GM12873 (cell line): ENCODE results near the gene ZBTB18.

Experiments used
- TF ChIP-seq, protein P1 (sequence below): IDR thresholded peaks from 2 replicates; pipeline ENCODE4 v1.5.1; 2012; ENCODE audit warnings: low read depth, mild to moderate bottlenecking, moderate library complexity, low read length, control low read depth; ENCODE audit not compliant: insufficient read depth; ENCODE audit errors: missing control alignments

Gene ZBTB18

DNA sequence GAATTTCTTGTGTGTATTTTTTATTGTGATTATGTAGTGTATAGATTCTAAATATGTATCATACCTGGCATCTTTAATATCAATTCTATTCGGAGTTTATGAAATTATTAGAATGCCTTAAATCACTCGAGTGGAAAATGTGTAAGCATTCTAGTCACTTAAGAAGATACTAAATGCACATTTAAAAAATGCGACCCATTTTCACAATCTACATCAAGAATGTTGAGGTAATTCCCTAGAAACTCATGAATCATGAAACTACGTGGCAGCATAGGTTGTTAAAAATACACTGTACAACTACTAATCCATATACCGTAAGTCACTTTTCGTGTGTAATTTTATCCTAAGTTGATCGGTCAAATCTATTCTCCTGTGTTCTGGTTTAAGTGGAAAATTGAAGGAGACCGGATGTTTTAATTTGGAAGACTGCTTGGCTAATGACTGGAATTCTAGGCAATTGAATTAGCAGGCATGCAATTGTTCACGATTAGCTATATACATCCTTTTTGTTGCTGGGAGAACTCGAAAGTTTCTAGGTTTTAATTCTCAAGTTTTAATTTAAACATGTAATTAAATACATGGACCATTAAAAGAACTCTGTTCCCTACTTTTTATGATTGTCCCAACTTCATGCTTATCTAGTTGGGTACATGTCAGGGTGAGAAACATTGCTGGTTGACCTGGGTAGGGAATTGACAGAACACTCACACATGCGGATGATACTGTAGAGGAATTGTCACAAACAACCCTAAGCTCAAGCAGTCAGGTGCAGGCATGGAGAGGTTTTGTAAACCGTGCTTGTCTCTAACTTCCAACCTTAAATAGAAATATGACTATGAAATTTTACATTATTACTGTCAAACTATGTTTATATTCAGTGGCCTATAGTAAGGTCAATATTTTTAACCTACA is 6.6 kb downstream of the ZBTB18 start:
- TF ChIP-seq, protein P1, sequence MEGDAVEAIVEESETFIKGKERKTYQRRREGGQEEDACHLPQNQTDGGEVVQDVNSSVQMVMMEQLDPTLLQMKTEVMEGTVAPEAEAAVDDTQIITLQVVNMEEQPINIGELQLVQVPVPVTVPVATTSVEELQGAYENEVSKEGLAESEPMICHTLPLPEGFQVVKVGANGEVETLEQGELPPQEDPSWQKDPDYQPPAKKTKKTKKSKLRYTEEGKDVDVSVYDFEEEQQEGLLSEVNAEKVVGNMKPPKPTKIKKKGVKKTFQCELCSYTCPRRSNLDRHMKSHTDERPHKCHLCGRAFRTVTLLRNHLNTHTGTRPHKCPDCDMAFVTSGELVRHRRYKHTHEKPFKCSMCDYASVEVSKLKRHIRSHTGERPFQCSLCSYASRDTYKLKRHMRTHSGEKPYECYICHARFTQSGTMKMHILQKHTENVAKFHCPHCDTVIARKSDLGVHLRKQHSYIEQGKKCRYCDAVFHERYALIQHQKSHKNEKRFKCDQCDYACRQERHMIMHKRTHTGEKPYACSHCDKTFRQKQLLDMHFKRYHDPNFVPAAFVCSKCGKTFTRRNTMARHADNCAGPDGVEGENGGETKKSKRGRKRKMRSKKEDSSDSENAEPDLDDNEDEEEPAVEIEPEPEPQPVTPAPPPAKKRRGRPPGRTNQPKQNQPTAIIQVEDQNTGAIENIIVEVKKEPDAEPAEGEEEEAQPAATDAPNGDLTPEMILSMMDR = no peak

DNA sequence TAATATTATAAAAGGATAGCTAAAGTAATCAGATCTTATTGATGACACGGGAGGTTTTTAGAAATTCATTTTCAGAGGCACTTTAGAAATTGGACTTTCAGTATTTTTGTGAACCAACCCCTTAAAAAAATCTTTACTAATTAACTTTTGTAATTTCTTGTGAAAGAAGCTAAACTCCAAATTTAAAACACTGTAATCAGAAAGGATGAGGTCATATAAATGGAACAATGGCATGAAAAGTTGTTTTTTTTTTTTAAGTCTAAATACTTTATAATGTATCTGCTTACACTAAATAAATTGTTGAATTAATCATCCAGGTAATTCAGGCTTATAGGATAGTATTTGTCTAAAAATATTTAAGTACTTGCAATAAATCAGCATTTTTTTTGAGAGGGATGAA is 9.0 kb downstream of the ZBTB18 start:
- TF ChIP-seq, protein P1 = no peak

DNA sequence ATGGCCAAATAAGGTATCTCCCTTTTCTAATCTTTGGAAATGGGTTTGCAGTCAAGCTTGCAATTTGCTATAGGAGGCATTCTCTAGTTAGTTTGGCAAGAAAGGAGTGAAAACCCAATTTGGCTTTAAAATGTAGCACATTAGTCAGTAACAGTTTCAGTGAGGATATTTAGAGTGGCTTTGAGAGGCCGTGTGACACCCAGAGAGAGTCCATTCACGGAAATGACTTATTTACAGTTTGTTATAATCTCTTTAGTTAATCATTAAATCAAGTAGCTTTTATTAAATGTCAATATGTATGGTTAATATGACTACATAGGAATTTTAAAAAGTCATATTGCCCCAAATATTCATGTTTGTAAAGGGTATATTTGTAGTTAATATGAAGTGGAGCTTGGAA is 9.6 kb downstream of the ZBTB18 start:
- TF ChIP-seq, protein P1 = no peak

DNA sequence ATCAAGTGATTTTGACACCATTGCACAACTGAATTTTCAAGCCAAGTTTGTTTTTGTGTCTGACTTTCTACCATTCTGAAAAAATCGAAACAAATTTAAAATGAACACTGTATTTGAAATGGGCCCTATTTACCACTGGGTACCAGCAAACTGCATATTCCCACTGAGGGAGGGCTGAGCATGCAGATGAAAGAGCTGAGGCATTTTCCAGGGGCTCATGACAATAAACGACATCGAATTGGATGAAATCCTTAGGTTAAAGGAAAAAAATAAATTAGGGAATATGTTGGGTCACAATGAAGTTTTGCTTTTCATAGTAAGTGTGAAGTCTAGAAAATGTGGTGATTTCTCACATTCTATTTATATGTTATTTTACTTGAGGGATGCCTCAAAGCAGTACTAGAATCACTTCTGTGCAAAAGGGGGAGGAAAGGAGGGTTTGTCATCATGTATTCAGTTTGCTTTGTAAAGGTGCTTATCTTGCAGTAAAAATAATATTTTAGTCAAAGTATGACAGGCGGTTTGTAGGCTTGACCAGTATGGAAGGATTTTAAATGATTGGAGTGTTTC is 11.2 kb downstream of the ZBTB18 start:
- TF ChIP-seq, protein P1 = no peak

DNA sequence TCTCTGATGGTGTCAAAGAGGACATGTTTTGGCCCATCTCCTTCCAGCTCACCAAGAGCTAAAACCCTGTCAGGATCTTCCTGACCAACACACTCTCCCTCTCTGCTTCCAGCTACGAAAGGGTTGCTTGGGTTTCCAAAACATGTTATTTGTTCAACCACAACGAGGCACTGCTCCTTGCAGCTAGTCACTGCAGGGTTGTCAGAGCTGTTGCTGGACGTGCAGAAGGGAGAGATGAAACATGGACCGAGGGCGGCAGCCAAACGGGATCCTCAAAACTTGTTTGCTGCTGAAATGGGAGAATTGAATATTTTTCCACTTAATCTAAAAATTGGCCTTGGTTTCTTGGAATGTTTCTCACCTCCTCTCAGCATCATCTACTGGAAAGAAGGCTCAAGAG is 12.4 kb downstream of the ZBTB18 start:
- TF ChIP-seq, protein P1 = no peak

DNA sequence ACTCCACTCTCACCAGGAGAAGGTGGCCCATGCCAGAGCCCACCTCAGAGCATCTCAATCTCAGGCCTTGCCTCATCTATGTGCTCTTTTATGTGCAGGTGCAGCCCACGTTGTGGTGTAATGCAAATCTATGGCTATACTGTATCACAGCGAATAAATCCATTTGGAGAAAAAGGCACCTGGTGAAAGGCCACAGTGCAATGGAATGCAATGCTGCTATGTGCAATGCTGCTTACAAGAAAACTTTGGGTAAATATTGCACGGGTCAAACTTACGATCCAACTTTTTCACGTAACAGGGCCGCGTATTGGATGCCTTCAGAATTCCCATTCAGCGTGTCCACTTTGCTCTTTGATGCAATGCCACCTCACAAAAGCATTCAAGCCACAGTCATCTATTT is 13.5 kb downstream of the ZBTB18 start:
- TF ChIP-seq, protein P1 = no peak

DNA sequence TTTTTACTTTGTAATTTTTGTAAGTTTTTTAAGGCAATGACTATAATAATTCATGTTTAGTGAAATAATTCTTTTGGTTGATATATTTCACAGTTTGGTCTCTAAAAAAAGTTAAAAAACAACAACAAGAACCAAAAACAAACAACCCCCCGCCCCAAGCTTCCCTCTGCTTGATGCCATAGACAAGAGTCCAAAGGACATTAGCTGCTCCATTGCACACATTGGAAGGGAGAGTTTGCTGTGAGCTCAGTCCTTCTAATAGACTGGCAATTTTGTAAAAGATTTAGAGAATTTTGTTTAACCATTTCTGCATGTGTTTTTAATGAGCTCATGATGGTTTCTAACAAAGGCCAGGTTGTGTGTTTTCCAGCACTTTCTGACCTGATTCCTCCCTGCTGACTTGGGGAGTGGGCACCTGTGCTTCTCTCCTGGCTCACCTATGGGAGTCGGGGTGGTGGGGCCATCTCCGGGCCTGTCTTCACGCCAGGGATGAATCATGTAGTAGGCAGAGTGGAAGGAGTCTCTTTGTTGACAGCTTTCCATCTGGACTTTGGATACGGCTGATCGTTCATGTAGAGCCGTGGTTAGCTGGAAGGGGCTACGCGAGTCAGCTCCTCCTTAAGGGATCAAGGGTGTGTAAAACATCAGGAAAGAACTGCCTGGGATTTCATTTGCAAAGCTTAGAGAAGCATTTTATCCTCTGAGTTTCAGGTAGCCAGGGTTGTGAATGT is 14.1 kb downstream of the ZBTB18 start:
- TF ChIP-seq, protein P1 = no peak
